Activated CD4-positive, alpha-beta T cell treated with anti-CD3 and anti-CD28 coated beads, Interleukin-2, amount 10 ng/mL, durations not matched to agents 7 days and 5 days (primary cell): ENCODE results near the gene TLR3. TPM values are rescaled to one million over a fixed set of nuclear protein-coding genes. Genes with fewer than 3 reads are reported as not detected.

Source experiments
- CTCF ChIA-PET: fragments of 350-600 bp; sonication (Branson Sonifier 250); formaldehyde crosslinking; loops from one replicate; lab custom pipeline; 2021; ENCODE audit warnings: antibody characterized with exemption; lab: Charles Lee
- POLR2A ChIA-PET: fragments of 350-600 bp; sonication (Branson Sonifier 250); formaldehyde crosslinking; loops from one replicate; lab custom pipeline; 2021; ENCODE audit warnings: antibody characterized with exemption; lab: Charles Lee
- DNase-seq: peaks from one replicate; pipeline ENCODE4 v3.0.0-alpha.2; 2020
- H3K27ac Mint-ChIP-seq: one replicate; pipeline ENCODE4 v1.8.0; 2021; ENCODE audit warnings: mild to moderate bottlenecking, moderate library complexity, mixed read lengths
- H3K27me3 Mint-ChIP-seq: one replicate; pipeline ENCODE4 v1.8.0; 2021; ENCODE audit warnings: mixed read lengths
- H3K36me3 Mint-ChIP-seq: one replicate; pipeline ENCODE4 v1.8.0; 2021; ENCODE audit warnings: low read depth, mixed read lengths
- H3K4me1 Mint-ChIP-seq: one replicate; pipeline ENCODE4 v1.8.0; 2021; ENCODE audit warnings: mixed read lengths
- H3K4me3 Mint-ChIP-seq: one replicate; pipeline ENCODE4 v1.8.0; 2021; ENCODE audit warnings: mild to moderate bottlenecking, moderate library complexity, mixed read lengths
- H3K9me3 Mint-ChIP-seq: one replicate; pipeline ENCODE4 v1.8.0; 2021; ENCODE audit warnings: mixed read lengths
- total RNA-seq, 2 experiments: library from RNA; stranded (reverse); gene quantifications; one replicate each; pipeline ENCODE4 v1.2.3, GENCODE V29; 2021

Gene TLR3
- total RNA-seq, 2 experiments from 2014 or later, result 0.97 to 1.7 TPM

DNA sequence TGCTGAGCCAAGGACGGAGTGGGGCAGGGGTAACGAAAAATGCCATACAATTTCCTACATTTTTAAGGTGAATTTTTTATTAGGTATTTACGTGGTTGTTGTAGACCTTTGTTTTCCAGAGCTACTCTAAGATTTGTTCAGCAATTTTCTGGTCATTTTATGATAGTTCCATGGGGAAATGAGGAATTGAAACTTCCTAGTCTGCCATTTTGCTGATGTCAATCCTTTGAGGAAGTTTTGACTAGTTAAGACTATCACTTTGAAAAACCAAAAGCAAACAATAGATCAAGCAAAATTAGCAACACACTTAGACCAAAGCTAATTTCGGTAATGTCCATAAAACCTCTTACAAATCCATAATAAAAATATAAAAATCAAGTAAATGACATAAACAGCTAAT, 7.0 kb upstream of the TLR3 start:
- no peak overlapping the region for H3K4me3 Mint-ChIP-seq
- H3K36me3 Mint-ChIP-seq, result peaks cover 2% of the 10 kb centered on the region
- DNase-seq, result no peak
- peaks cover 3% of the 10 kb centered on the region for H3K9me3 Mint-ChIP-seq
- H3K27ac Mint-ChIP-seq, result no peak overlapping the region
- ChIA-PET POLR2A (no interaction called here), CTCF (no interaction called here)
- H3K27me3 Mint-ChIP-seq, result peaks cover 20% of the 10 kb centered on the region
- H3K4me1 Mint-ChIP-seq, result peaks cover 11% of the 10 kb centered on the region

DNA sequence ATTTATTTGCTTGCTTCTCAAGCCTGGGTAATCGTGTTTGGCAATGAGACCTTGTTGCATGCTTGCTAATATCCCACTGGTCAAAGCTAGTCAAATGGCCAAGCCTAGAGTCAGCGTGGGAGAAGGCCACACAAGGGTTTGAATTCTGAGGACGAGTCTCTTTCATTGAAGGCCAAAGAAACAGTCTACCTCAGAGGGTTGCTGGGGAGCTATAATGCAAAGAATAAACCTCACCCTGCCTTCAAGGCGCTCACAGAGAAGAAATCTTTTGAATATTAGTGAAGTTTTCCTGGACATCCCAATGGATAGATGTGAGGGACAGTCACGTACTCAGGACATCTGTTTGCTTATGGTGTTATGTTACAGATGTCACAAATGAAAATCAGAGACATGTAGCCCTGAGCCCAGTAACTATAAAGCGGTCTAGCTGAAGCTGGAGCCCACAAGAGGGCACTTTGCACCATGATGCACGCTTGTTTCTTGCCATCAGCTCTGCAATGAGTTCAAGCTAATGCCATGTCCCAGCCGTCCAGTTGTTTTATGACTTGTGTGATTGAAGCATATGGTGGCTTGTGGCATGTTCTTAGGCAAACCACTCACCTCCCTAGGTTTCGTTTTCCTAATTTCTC, 1.1 kb upstream of the TLR3 start:
- peak; percentile 46 for DNase-seq
- Mint-ChIP-seq H3K27me3 (peaks cover 5% of the 10 kb centered on the region), H3K4me1 (peaks cover 26% of the 10 kb centered on the region), H3K27ac (no peak overlapping the region), H3K9me3 (no peaks in the 10 kb centered on the region), H3K4me3 (peak overlapping the region; percentile 59), H3K36me3 (no peaks in the 10 kb centered on the region)
- POLR2A ChIA-PET, result interaction anchor here (0.6 kb wide), 1 partner anchor 258 kb away, joined by 3 read pairs; no protein-coding TSS in a partner anchor
- CTCF ChIA-PET, result interaction anchor here (0.7 to 1.6 kb wide), 4 partner anchors 30 to 136 kb away, joined by 3 read pairs; no protein-coding TSS in a partner anchor

DNA sequence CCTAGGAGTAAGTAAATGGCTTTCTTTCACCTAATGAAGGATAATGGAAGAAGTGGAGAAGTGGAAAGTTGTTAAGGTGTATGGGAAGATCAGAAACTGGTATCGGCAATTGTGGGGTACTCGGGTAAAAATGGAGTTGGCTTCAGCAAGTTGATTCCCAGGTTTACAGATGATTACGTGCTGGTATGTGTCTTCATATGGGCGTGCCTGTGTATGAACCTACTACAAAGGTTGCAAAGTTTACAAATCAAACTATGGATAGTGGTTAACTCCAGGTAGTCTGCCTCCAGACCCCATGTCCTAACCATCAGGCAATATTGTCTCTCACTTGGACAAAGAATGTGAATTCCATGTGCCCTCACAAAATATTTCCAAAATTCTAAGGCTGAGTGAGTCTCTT, 773 bp downstream of the TLR3 start:
- Mint-ChIP-seq H3K4me3 (no peak overlapping the region), H3K9me3 (no peaks in the 10 kb centered on the region), H3K36me3 (no peaks in the 10 kb centered on the region), H3K27ac (no peak overlapping the region), H3K27me3 (peaks cover 3% of the 10 kb centered on the region), H3K4me1 (peaks cover 26% of the 10 kb centered on the region)
- ChIA-PET CTCF (no interaction called here), POLR2A (no interaction called here)
- DNase-seq, result no peak

DNA sequence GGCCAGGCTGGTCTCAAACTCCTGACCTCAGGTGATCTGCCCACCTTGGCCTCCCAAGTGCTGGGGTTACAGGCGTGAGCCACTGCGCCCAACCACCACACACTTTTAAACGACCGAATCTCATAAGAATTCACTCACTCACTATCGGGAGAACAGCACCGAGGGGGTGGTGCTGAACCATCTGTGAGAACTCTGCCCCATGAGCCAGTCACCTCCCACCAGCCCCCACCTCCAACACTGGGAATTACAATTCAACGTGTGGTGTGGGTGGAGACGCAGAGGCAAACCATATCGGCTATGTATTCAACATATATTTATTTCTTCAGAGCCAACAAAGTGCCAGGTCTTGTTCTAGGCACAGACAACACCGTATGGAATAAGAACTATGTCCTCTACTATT, 3.6 kb downstream of the TLR3 start:
- CTCF ChIA-PET, result no interaction called here
- Mint-ChIP-seq H3K4me3 (no peak overlapping the region), H3K4me1 (peaks cover 22% of the 10 kb centered on the region), H3K27me3 (peaks cover 9% of the 10 kb centered on the region), H3K27ac (no peak overlapping the region), H3K9me3 (no peaks in the 10 kb centered on the region), H3K36me3 (no peaks in the 10 kb centered on the region)
- POLR2A ChIA-PET, result no interaction called here
- no peak for DNase-seq

DNA sequence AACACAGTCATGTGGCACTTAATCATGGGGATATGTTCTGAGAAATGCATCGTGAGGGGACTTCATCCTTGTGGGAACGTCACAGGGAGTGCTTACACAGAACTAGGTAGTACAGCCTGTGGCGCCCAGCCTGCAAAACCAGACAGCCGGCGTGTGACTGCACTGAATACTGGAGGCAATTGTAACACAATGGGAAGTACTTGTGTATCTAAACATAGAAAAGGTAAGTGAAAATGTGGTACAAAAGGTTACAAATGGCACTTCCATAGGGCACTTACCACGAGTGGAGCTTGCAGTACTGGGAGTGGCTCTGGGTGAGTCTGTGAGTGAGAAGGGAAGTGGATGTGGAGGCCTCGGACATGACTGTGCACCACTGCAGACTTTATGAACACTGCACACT, 5.2 kb downstream of the TLR3 start:
- DNase-seq, result no peak
- Mint-ChIP-seq H3K27ac (no peak overlapping the region), H3K9me3 (no peaks in the 10 kb centered on the region), H3K36me3 (no peaks in the 10 kb centered on the region), H3K4me1 (peaks cover 8% of the 10 kb centered on the region), H3K27me3 (peaks cover 9% of the 10 kb centered on the region), H3K4me3 (no peak overlapping the region)
- ChIA-PET POLR2A (no interaction called here), CTCF (interaction anchor here (0.6 kb wide), 1 partner anchor 35 kb away, joined by 3 read pairs; no protein-coding TSS in a partner anchor)

DNA sequence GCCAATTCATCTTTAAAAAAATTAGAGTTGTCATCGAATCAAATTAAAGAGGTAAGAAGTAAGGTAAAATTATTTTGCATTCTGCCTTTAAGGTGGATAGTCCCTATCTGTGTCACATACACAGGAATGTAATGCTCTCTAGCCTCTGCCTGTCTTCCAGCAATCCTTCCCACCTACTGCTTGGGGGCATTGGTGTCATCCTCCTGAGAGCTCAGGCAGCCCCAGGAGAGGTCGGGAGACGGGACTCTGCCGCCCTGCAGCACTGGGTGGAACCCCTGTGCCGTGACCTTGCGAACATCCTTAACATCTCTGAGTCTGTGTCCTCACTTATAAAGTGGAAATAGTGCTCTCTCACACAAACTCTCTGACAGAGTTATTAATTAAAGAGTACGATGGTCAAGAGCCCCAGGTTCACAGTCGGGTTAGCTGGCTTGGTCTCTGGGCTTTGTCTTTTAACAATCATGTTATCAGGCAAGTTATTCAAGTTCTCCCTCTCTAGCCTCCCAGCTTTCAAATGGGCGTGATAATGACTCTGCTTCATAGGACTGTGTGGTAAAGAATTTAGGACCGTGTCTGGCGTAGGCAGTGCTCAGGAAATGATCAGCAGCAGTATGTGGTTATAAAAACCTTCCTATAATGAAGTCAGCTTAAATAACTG, 10.2 kb downstream of the TLR3 start:
- CTCF ChIA-PET, result no interaction called here
- Mint-ChIP-seq H3K4me1 (no peaks in the 10 kb centered on the region), H3K9me3 (no peaks in the 10 kb centered on the region), H3K4me3 (no peak overlapping the region), H3K27ac (no peak overlapping the region), H3K36me3 (no peaks in the 10 kb centered on the region), H3K27me3 (peaks cover 12% of the 10 kb centered on the region)
- POLR2A ChIA-PET, result no interaction called here
- DNase-seq, result no peak

DNA sequence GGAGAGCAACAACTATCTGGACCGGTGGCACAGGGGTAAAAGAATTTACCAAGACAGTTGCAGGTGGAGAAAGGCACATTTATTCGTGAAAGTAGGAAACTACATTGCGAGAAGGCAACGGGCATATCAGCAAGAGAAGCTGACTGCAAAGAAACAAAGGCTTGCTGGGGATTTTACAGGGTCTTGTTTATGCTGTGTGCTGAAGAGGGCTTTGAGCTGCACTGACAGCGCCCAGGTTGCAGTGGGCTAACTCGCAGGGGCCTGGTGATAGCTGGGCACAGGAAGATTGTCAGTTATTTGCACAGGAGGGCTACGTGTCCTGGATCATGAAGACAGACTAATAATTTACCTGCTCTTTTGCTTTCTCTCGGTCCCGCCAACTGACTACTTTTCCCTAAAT, 10.7 kb downstream of the TLR3 start:
- Mint-ChIP-seq H3K9me3 (no peaks in the 10 kb centered on the region), H3K36me3 (no peaks in the 10 kb centered on the region), H3K4me1 (no peaks in the 10 kb centered on the region), H3K27me3 (peaks cover 12% of the 10 kb centered on the region), H3K27ac (no peak overlapping the region), H3K4me3 (no peak overlapping the region)
- DNase-seq, result no peak
- ChIA-PET POLR2A (no interaction called here), CTCF (no interaction called here)

DNA sequence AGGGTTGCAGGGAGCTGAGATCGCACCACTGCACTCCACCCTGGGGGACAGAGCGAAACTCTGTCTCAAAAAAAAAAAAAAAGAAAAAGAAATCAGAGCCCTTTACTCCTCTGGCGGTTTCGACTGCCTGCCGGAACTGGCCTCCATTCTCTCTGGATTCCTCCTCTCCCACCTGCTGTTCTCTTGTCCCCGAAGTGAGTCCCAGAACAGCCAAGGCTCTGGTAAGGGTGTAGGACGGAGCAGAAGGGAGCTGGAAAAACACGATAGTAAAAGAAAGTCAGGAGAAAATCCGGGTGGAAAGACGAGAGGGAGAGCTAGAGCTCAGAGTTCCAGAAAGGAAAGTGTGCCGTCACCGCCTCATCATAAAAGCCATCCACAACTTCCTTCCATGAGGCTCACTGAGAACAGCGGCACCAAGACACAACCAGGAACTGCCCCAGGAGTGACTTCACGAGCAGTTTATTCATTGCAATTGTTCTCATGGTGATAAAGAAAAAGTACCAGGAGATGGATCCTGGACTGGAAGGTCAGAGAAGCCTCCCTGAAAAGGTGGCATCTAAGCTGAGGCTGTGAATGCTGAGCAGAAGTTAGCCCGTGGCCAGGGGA, 12.3 kb downstream of the TLR3 start:
- Mint-ChIP-seq H3K4me3 (no peak overlapping the region), H3K27ac (no peak overlapping the region)
- POLR2A ChIA-PET, result no interaction called here

DNA sequence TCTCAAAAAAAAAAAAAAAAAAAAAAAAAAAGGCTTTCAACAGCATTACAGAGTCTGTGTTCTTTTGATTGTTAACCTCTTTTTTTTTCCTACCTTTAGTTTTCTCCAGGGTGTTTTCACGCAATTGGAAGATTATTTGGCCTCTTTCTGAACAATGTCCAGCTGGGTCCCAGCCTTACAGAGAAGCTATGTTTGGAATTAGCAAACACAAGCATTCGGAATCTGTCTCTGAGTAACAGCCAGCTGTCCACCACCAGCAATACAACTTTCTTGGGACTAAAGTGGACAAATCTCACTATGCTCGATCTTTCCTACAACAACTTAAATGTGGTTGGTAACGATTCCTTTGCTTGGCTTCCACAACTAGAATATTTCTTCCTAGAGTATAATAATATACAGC, 13.3 kb downstream of the TLR3 start:
- ChIA-PET CTCF (no interaction called here), POLR2A (no interaction called here)
- DNase-seq, result no peak
- Mint-ChIP-seq H3K4me3 (no peak overlapping the region), H3K27me3 (peaks cover 3% of the 10 kb centered on the region), H3K9me3 (no peaks in the 10 kb centered on the region), H3K27ac (no peak overlapping the region), H3K4me1 (no peaks in the 10 kb centered on the region), H3K36me3 (no peaks in the 10 kb centered on the region)

More for the DNA sequence above, 12.3 kb downstream of the TLR3 start:
- H3K4me1 Mint-ChIP-seq, result no peaks in the 10 kb centered on the region
- peaks cover 11% of the 10 kb centered on the region for H3K27me3 Mint-ChIP-seq
- no peak for DNase-seq
- no peaks in the 10 kb centered on the region for H3K36me3 Mint-ChIP-seq
- CTCF ChIA-PET, result no interaction called here
- H3K9me3 Mint-ChIP-seq, result no peaks in the 10 kb centered on the region

DNA sequence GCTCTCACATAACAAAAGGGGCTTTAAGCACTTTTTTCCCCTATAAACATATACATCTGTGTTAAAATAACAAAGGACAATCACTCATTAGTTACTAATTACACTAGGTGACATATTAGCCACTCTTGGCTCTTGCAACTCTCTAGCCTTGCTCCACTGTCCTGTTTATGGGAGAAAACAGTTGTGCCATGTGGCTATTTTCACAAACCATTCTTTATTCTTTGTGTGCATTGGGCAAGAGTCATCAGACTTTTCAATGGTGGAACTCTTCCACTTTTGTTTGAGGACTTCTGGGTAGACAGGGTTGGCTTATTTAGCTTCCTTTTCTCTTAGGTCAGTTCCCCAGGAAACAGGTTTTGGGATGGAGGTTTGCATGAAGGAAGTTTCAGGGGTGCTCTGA, 19.6 kb downstream of the TLR3 start:
- no peaks in the 10 kb centered on the region for H3K9me3 Mint-ChIP-seq
- H3K4me1 Mint-ChIP-seq, result no peaks in the 10 kb centered on the region
- H3K27me3 Mint-ChIP-seq, result peaks cover 10% of the 10 kb centered on the region
- ChIA-PET CTCF (no interaction called here), POLR2A (no interaction called here)
- no peak overlapping the region for H3K27ac Mint-ChIP-seq
- no peaks in the 10 kb centered on the region for H3K36me3 Mint-ChIP-seq
- DNase-seq, result no peak
- no peak overlapping the region for H3K4me3 Mint-ChIP-seq

DNA sequence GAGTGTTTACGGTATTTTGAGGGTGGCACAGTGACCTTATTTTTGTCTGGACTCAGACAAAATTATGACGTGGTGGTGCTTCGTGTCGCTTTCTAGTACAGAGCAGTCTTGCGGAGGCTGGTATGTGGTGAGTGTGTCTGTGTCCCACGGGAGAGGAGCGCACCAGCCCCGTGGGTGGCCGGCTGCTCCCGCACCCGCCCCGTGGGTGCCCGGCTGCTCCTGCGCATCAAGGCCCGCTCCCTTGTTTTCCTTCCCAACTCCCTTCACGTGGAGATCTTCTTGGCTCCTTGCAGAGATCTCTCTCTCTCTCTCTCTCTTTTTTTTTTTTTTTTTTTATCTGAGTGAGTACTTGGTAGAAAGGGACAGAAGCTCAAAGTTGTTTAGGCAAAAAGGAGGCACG, 23.3 kb downstream of the TLR3 start:
- ChIA-PET POLR2A (no interaction called here), CTCF (interaction anchor here (0.6 kb wide), 1 partner anchor 64 kb away, joined by 3 read pairs; no protein-coding TSS in a partner anchor)
- no peaks in the 10 kb centered on the region for H3K36me3 Mint-ChIP-seq
- peaks cover 11% of the 10 kb centered on the region for H3K27me3 Mint-ChIP-seq
- H3K4me3 Mint-ChIP-seq, result no peak overlapping the region
- no peaks in the 10 kb centered on the region for H3K9me3 Mint-ChIP-seq
- no peak overlapping the region for H3K27ac Mint-ChIP-seq
- H3K4me1 Mint-ChIP-seq, result no peaks in the 10 kb centered on the region
- no peak for DNase-seq

DNA sequence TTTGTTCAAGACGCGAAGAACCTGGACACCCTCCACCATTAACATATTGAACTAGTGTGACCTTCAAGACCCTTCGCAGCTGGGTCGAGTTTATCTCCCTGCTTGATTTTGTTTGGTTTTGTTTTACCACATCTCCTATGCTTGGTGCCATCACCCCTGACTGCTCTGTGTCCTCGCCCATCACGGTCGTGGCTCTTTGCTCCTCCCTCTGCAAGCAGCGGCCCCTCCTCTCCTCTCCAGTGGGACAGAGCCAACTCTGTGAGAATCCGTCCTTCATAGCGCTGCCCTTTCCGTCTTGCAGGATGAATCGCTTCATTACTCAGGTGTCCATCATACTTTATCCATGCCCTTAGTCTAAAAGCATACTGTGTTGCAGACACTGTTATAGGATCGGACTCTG, 26.4 kb downstream of the TLR3 start:
- CTCF ChIA-PET, result no interaction called here
- Mint-ChIP-seq H3K4me1 (no peaks in the 10 kb centered on the region), H3K4me3 (no peak overlapping the region), H3K27me3 (peaks cover 6% of the 10 kb centered on the region), H3K9me3 (no peaks in the 10 kb centered on the region), H3K27ac (no peak overlapping the region), H3K36me3 (no peaks in the 10 kb centered on the region)
- POLR2A ChIA-PET, result no interaction called here
- DNase-seq, result no peak

DNA sequence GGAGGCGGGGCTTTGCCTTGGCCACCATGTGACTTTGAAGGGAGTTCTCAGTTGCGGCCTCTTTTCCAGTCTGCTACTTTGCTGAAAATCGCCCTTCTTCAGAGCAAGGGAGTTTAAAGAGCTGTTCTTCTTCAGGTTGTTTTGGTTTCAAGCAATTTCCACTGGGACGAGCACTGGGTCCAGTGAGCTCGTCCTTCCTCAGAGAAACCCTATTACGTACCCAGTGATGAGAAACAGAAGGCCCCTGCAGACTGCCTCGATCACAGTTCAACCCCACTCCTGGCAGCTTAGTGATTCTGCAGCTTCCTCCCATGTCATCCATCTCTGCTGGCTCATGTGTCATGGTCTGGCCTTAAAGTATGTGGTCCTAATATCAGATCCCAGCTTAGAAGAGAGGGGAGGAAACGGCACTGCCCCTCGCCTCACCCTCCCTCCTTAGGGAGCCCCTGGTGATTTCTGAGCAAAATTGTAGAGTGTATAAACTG, 27.8 kb downstream of the TLR3 start:
- CTCF ChIA-PET, result interaction anchor here (0.8 kb wide), 1 partner anchor 38 kb away, joined by 3 read pairs; no protein-coding TSS in a partner anchor
- Mint-ChIP-seq H3K36me3 (no peaks in the 10 kb centered on the region), H3K4me1 (no peaks in the 10 kb centered on the region), H3K9me3 (no peaks in the 10 kb centered on the region), H3K27ac (no peak overlapping the region), H3K4me3 (no peak overlapping the region), H3K27me3 (peaks cover 7% of the 10 kb centered on the region)
- POLR2A ChIA-PET, result no interaction called here
- no peak for DNase-seq
